ENCODE data around the gene FTH1.
"Not testable (repeated sequence)": the region's sequence is repeated elsewhere in the genome, so short reads cannot be mapped to it uniquely, and the experiment has no call there.

The FTH1 gene

GRCh38 chr11:61964058-61964665, 3.3 kb downstream of the FTH1 start:
- in situ Hi-C loops (cut with MboI; ENCODE audit: low sequenced_read_pairs) = no loop called here

- in situ Hi-C loops (cut with MboI; ENCODE audit: low sequenced_read_pairs) = no loop called here
These were observed 4.0 kb downstream of the FTH1 start for GRCh38 chr11:61963282-61964057.

DNA sequence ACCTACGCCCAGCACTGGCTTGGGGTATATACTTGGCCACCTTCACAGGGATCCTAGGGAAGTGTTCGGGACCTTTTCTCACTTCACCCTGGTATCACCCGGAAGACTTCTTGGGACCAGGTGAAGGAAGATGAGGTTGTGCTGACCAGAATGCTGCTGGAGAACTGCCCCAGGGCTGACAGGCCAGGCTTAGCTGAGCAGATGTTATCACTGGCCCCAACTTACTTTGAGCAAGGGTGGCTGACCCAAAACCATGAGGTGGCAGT, 4.5 kb downstream of the FTH1 start:
- in situ Hi-C loops (cut with MboI; ENCODE audit: low sequenced_read_pairs) = no loop called here

DNA sequence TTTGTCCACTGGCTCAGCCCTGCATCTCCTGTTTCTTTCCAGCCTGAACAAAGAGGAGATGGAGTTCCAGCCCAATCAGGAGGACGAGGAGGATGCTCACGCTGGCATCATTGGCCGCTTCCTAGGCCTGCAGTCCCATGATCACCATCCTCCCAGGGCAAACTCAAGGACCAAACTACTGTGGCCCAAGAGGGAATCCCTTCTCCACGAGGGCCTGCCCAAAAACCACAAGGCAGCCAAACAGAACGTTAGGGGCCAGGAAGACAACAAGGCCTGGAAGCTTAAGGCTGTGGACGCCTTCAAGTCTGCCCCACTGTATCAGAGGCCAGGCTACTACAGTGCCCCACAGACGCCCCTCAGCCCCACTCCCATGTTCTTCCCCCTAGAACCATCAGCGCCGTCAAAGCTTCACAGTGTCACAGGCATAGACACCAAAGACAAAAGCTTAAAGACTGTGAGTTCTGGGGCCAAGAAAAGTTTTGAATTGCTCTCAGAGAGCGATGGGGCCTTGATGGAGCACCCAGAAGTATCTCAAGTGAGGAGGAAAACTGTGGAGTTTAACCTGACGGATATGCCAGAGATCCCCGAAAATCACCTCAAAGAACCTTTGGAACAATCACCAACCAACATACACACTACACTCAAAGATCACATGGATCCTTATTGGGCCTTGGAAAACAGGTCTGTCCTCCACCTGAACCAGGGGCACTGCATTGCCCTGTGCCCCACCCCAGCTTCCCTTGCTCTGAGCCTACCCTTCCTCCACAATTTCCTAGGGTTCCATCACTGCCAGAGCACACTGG, 5.0 kb downstream of the FTH1 start:
- in situ Hi-C loops (cut with MboI; ENCODE audit: low sequenced_read_pairs) = no loop called here

DNA sequence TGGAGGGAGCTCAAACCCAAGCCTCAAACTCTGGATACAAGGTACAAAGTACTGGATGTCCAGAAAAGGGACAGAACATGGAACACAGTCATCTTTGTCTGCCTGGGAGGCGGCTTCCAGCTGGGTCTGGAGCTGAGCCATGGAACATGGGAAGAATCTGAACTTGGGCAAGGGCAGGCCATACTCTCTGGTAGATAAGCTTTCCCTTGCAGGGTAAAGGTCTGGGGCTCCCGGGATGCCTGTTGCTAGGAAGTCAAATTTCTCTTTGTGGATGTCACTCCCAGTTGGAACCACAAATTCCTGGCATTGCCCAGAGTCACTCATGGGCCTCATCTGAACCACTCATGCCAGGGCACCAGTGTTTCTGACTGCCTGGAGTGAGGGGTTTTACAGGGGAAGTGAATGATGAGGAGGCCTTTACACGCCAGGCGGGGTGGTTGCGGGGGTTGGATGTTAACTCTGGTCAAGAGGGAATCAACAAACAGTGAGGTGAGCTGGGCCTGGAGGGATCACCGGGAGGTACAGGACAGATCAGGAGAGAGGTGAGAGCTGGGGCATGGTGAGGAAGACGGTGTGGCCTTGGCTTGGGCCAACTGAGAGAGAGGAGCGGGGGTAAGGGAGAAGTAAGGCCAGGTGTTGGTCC, 5.7 kb downstream of the FTH1 start:
- in situ Hi-C loops (cut with MboI; ENCODE audit: low sequenced_read_pairs) = no loop called here

DNA sequence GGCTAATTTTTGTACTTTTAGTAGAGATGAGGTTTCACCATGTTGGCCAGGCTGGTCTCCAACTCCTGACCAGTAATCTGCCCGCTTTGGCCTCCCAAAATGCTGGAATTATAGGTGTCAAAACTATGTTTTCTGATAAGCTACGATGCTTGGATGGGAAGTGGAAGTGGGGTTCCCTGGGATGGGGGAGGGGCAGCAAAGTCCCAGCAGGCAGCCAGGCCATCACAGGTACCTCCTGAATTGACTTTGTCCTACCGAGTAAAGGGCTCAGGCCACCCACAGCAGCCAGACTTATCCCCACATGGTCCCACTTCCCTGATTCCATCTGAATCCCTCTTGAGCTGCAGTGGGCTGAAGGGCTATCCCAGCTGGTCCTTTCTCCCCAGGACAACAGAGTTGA, 6.9 kb downstream of the FTH1 start:
- in situ Hi-C loops (cut with MboI; ENCODE audit: low sequenced_read_pairs) = no loop called here

- in situ Hi-C loops (cut with MboI; ENCODE audit: low sequenced_read_pairs) = no loop called here
These were observed 7.8 kb downstream of the FTH1 start for GRCh38 chr11:61959678-61960077.

DNA sequence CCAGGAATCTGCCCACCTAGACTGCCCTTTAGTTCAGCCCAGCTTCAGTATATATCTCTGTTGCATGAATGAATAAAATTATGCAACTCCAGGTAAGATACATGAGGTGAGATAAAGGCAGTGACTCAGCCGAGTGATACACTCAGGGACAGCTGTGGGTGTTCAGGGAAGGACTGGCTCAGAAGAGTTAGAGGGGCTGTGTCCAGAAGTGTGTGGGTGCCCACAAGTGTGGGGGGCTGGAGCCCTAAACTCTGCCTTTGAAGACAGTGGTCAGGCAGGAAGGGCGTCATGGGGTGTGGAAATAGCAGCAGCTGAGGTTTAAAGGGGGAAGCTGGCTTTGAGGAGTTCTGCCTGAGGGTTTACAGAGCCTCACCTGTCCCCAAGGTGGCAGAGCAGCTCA, 8.3 kb downstream of the FTH1 start:
- in situ Hi-C loops (cut with MboI; ENCODE audit: low sequenced_read_pairs) = no loop called here

DNA sequence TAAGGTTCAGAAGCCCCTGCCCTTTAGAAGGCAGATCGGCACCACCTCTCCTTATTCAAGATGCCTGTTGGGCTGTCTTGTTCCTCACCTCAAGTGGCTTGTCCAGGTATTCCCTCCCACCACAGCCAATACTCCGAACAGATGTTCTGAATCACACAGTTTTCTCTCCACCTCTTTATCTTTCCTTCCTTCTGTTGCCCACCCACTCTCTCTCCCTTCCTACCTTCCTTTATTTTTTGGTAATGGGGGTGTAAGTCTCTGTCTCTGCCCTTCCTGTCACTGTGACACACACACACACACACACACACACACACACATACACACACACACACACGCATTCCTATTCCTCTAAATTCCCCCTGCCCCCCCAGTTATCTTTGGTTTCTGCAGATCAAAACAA, 8.8 kb downstream of the FTH1 start:
- in situ Hi-C loops (cut with MboI; ENCODE audit: low sequenced_read_pairs) = no loop called here

GRCh38 chr11:61957021-61957770, 10.2 kb downstream of the FTH1 start:
- in situ Hi-C loops (cut with MboI; ENCODE audit: low sequenced_read_pairs) = no loop called here

DNA sequence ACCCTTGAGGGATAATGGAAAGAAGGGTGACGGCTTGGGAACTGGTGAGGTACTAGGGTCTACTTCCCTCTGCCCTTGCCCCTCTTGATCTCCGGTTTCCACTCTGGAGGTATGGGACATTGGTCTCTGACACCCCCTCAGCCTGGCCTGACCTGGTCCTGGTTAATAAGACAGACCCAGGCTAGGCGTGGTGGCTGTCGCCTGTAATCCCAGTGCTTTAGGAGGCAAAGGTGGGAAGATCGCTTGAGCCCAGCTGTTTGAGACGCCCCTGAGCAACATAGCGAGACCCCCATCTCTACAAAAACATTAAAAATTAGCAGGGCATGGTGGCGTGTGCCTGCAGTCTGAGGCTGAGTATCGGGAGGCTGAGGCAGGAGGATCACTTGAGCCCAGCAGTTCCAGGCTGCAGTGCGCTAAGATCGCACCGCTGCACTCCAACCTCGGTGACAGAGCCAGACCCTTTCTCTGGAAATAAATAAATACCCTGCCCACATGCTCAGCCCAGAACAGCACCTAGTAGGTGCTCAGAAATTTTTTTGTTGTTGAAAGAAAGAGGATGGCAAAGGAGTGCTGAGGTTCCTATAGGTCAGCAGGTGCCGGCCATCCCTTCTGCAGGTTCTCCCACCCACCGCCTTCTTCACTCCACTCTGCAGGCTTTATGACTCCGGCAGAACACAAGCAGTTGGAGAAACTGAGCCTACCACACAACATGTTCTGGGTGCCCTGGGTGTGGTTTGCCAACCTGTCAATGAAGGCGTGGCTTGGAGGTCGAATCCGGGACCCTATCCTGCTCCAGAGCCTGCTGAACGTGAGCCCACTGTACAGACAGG, 11.0 kb downstream of the FTH1 start:
- in situ Hi-C loops (cut with MboI; ENCODE audit: low sequenced_read_pairs) = no loop called here

DNA sequence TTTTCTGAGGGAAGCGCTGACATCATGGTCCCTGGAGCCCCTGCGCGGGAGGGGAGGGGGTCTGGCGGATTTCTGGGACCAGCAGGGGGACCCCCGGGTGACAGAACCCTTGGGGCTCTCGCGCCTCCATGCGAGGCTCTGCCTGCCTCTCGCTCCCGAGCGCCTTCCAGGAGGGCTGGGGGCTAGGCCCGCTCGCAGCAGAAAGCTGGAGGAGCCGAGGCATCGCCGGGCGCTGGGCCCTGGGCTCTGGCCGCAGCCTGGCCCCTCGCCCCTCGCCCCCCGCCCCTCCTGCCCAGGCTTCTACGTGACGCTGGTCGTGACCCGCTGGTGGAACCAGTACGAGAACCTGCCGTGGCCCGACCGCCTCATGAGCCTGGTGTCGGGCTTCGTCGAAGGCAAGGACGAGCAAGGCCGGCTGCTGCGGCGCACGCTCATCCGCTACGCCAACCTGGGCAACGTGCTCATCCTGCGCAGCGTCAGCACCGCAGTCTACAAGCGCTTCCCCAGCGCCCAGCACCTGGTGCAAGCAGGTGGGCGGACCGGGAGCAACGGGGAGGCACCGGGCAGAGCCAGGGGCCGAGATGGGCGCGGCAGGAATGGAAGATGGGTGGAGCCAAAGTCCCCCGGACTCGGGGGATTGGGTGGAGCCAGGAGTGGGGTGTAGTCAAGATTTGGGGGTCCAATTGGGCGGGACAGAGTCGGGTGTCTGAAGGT, 11.9 kb downstream of the FTH1 start:
- in situ Hi-C loops (cut with MboI; ENCODE audit: low sequenced_read_pairs) = no loop called here

GRCh38 chr11:61954851-61955421, 12.5 kb downstream of the FTH1 start:
- in situ Hi-C loops (cut with MboI; ENCODE audit: low sequenced_read_pairs) = no loop called here

- in situ Hi-C loops (cut with MboI; ENCODE audit: low sequenced_read_pairs) = no loop called here
These were observed 13.2 kb downstream of the FTH1 start for GRCh38 chr11:61954106-61954850.

DNA sequence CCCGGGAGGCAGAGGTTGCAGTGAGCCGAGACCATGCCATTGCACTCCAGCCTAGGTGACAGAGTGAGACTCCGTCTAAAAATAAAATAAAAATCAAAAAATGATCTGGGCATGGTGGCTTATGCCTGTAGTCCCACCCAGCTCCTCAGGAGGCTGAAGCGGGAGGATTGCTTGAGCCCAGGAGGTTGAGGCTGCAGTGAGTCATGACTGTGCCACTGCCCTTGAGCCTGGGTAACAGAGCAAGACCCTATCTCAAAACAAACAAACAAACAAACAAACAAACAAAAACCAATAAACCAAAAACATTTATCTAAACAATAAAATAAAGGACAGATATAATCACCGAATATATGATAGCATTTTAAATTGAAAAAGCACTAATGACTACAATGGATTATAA, 13.8 kb downstream of the FTH1 start:
- in situ Hi-C loops (cut with MboI; ENCODE audit: low sequenced_read_pairs) = not testable (repeated sequence)

DNA sequence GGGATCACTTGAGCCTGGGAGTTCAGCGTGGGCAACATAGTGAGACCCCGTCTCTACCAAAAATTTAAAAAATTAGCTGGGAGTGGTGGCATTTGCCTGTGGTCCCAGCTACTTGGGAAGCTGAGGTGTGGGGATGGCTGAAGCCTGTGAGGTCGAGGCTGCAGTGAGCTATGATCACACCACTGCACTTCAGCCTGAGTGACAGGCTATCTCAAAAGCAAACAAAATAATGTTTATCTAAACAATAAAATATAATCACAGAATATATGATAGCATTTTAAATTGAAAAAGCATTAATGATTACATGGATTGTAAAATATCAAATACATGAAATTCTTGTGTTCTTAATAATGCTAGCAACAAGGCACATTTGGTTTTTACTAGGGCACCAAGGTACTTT, 14.6 kb downstream of the FTH1 start:
- in situ Hi-C loops (cut with MboI; ENCODE audit: low sequenced_read_pairs) = no loop called here

- in situ Hi-C loops (cut with MboI; ENCODE audit: low sequenced_read_pairs) = no loop called here
These were observed 15.8 kb downstream of the FTH1 start for GRCh38 chr11:61951484-61952135.

DNA sequence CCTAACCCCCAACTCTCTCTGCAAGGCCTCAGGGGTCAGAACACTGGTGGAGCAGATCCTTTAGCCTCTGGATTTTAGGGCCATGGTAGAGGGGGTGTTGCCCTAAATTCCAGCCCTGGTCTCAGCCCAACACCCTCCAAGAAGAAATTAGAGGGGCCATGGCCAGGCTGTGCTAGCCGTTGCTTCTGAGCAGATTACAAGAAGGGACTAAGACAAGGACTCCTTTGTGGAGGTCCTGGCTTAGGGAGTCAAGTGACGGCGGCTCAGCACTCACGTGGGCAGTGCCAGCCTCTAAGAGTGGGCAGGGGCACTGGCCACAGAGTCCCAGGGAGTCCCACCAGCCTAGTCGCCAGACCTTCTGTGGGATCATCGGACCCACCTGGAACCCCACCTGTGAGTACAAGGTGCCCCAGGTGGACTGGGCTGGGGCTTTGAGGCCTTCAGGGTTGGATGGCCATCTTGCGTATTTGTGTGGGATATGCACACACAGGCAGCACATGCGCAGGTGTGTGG, 17.3 kb downstream of the FTH1 start, which contains the start of gene BEST1:
TSS of gene BEST1 (plus strand) at position 317 of the 513 bp plus-strand sequence. CDS start 1,456 bp downstream, outside the sequence.
- in situ Hi-C loops (cut with MboI; ENCODE audit: low sequenced_read_pairs) = no loop called here
